DOHH2 (cell line): ENCODE data around the gene OPN5.

Source experiments
- H3F3A ChIP-seq: fragments of 200-600 bp; sonication (generic), shearing (Covaris generic); 2 replicates; pipeline ENCODE4 v1.6.0; 2016; ENCODE audit warnings: antibody characterized with exemption, mild to moderate bottlenecking; ENCODE audit not compliant: control insufficient read depth, insufficient read depth
- H3K27ac ChIP-seq: fragments of 200-600 bp; sonication (generic); 2 replicates; pipeline ENCODE4 v1.5.1; 2014; ENCODE audit warnings: low read depth, mild to moderate bottlenecking, low read length, moderate library complexity
- H3K27me3 ChIP-seq: fragments of 200-600 bp; sonication (generic); 2 replicates; pipeline ENCODE4 v1.6.1; 2014; ENCODE audit warnings: mild to moderate bottlenecking, low read length, mixed read lengths; ENCODE audit not compliant: control insufficient read depth
- H3K36me3 ChIP-seq: fragments of 200-600 bp; sonication (generic); 2 replicates; pipeline ENCODE4 v1.6.1; 2014; ENCODE audit warnings: mild to moderate bottlenecking, low read length, moderate library complexity, mixed read lengths; ENCODE audit not compliant: control insufficient read depth
- H3K4me1 ChIP-seq: fragments of 200-600 bp; sonication (generic); 2 replicates; pipeline ENCODE4 v1.6.1; 2014; ENCODE audit warnings: mild to moderate bottlenecking, low read length, mixed read lengths; ENCODE audit not compliant: control insufficient read depth
- H3K4me2 ChIP-seq: fragments of 200-600 bp; sonication (generic); 2 replicates; pipeline ENCODE4 v1.6.0; 2014; ENCODE audit warnings: mild to moderate bottlenecking, low read length, moderate library complexity
- H3K4me3 ChIP-seq: fragments of 200-600 bp; sonication (generic); 2 replicates; pipeline ENCODE4 v1.5.1; 2014; ENCODE audit warnings: mild to moderate bottlenecking, low read length, mixed read lengths
- H3K79me2 ChIP-seq: fragments of 200-600 bp; sonication (generic); 2 replicates; pipeline ENCODE4 v1.6.1; 2014; ENCODE audit warnings: mild to moderate bottlenecking, low read length, mixed read lengths; ENCODE audit not compliant: control insufficient read depth
- H3K9me2 ChIP-seq: fragments of 200-600 bp; sonication (generic); replicated peaks from 2 replicates; pipeline ENCODE4 v1.6.1; 2014; ENCODE audit warnings: mild to moderate bottlenecking, low read length, mixed read lengths; ENCODE audit not compliant: control insufficient read depth
- H3K9me3 ChIP-seq: fragments of 200-600 bp; sonication (generic); 2 replicates; pipeline ENCODE4 v1.6.1; 2014; ENCODE audit warnings: antibody characterized with exemption, low read length, mixed read lengths; ENCODE audit not compliant: control insufficient read depth, insufficient read depth
- H4K20me1 ChIP-seq: fragments of 200-600 bp; sonication (generic); 2 replicates; pipeline ENCODE4 v1.6.0; 2014; ENCODE audit warnings: low read depth, mild to moderate bottlenecking, antibody characterized with exemption, low read length, moderate library complexity; ENCODE audit not compliant: control insufficient read depth, insufficient read depth
- CTCF ChIP-seq: fragments of 200-600 bp; sonication (generic); IDR thresholded peaks from one replicate; pipeline ENCODE4 v1.5.1; 2014; ENCODE audit warnings: antibody characterized with exemption, mild to moderate bottlenecking, low read depth, low read length; ENCODE audit not compliant: poor library complexity, severe bottlenecking
- EZH2phosphoT487 ChIP-seq: fragments of 200-600 bp; sonication (generic); IDR thresholded peaks from 2 replicates; pipeline ENCODE4 v1.6.1; 2017; ENCODE audit warnings: borderline replicate concordance, mild to moderate bottlenecking, antibody characterized with exemption, low read length, moderate library complexity, mixed read lengths

The OPN5 gene

GRCh38 chr6:47804821-47805220, 23.0 kb downstream of the OPN5 start:
- Histone ChIP-seq H3K27me3 (0 out of 2 replicates have a peak, but pooled peaks cover 2% of the 10 kb centered on the region), H3K9me2 (no peaks in the 10 kb centered on the region)

GRCh38 chr6:47809873-47810272, 28.0 kb downstream of the OPN5 start:
- Histone ChIP-seq H4K20me1 (no peaks in the 10 kb centered on the region), H3K9me2 (no peaks in the 10 kb centered on the region), H3K36me3 (no peaks in the 10 kb centered on the region), H3K9me3 (no peaks in the 10 kb centered on the region), H3K4me3 (no peak overlapping the region), H3K4me1 (no peaks in the 10 kb centered on the region), H3K27ac (no peak overlapping the region), H3K27me3 (0 out of 2 replicates have a peak, but pooled peaks cover under 1% of the 10 kb centered on the region), H3K79me2 (no peaks in the 10 kb centered on the region), H3F3A (no peaks in the 10 kb centered on the region), H3K4me2 (no peak overlapping the region)
- no peak for TF ChIP-seq EZH2phosphoT487
- no peak for TF ChIP-seq CTCF

More at GRCh38 chr6:47804821-47805220, 23.0 kb downstream of the OPN5 start:
- Histone ChIP-seq H3F3A (no peaks in the 10 kb centered on the region), H3K36me3 (no peaks in the 10 kb centered on the region), H3K27ac (no peak overlapping the region), H4K20me1 (no peaks in the 10 kb centered on the region), H3K4me3 (no peak overlapping the region), H3K4me1 (no peaks in the 10 kb centered on the region), H3K79me2 (no peaks in the 10 kb centered on the region), H3K9me3 (no peaks in the 10 kb centered on the region), H3K4me2 (no peak overlapping the region)
- TF ChIP-seq EZH2phosphoT487 = no peak
- no peak for TF ChIP-seq CTCF

GRCh38 chr6:47810885-47811284, 29.1 kb downstream of the OPN5 start:
- Histone ChIP-seq H3K9me2 (no peaks in the 10 kb centered on the region), H3K27me3 (no peaks in the 10 kb centered on the region), H3K4me1 (no peaks in the 10 kb centered on the region), H3F3A (no peaks in the 10 kb centered on the region), H3K79me2 (no peaks in the 10 kb centered on the region), H3K4me2 (no peak overlapping the region), H4K20me1 (no peaks in the 10 kb centered on the region), H3K9me3 (no peaks in the 10 kb centered on the region), H3K27ac (no peak overlapping the region), H3K4me3 (no peak overlapping the region), H3K36me3 (no peaks in the 10 kb centered on the region)
- TF ChIP-seq CTCF (no peak), EZH2phosphoT487 (no peak)
